Hindlimb muscle (tissue), 1 donor: ENCODE measurements around the gene FRAS1. TPM values are rescaled to one million over a fixed set of nuclear protein-coding genes. Genes with fewer than 3 reads are reported as not detected.
"Not testable (repeated sequence)": the region's sequence is repeated elsewhere in the genome, so short reads cannot be mapped to it uniquely, and the experiment has no call there.

Source experiments
- DNase-seq: peaks from one replicate; pipeline ENCODE4 v3.0.0-alpha.2; 2013
- polyA plus RNA-seq: library from polyadenylated mRNA; unstranded; fragments of 120-200 nt; gene quantifications from one replicate; pipeline ENCODE4 v1.2.1, GENCODE V29; 2013; ENCODE audit not compliant: insufficient read length

FRAS1 gene
- polyA plus RNA-seq, 1 donor, result 4.6 TPM

DNA sequence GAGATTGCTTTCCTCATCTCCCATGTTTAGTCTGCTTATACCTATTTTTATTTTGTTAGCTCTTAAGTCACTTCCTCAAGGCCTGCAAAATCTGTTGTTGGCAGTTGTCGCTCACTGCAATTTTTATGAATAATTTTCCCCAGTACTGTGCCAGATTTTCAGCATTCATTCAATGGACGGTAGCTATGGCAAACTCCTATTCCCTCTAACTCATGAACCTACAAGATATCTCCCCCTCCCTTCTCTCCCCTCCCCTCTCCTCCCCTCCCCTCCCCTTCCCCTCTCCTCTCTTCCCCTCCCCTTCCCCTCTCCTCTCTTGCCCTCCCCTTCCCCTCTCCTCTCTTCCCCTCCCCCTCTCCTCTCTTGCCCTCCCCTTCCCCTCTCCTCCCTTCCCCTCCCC, 160.4 kb downstream of the FRAS1 start:
- DNase-seq, result no peak

DNA sequence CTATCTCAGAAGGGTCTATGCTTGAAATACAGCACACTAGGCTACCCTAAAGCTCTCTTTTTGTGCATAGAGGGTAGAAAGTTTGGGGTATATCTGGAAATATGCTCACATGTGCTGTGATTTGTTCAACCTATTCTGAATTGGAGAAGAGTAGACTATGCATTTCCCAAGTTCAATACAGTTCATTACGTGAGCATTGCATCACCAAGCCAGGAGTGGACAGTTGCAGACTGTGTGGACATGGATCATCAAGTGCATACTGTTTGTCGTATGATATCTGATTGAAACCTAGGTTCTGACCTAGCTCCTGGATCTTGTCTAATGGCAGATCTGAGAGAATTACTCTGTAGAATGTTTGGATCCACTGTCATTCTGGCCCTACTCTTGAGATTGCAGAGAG, 161.1 kb downstream of the FRAS1 start:
- no peak for DNase-seq

DNA sequence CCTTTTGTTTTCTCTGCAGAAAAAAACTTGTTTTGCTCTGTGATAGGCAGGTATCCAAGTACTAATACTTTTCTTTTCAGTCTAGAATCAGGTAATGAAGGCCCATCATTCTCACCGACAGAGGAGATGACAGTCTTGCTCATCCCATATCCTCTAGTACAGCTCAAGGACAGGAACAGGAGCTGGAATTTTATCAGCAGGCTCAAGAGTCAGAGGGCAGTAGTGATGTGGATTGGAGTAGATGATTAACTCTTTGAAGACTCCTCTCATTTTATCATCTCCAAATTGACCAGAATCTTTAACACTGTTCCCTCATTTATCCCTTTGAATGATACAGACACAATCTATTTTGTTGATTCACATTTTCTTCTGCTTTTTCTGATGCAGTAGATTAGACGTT, 162.7 kb downstream of the FRAS1 start:
- DNase-seq, result no peak

GRCh38 chr4:78220283-78220682, 163.2 kb downstream of the FRAS1 start:
- DNase-seq, result no peak

GRCh38 chr4:78222575-78223186, 165.6 kb downstream of the FRAS1 start:
- no peak for DNase-seq

DNA sequence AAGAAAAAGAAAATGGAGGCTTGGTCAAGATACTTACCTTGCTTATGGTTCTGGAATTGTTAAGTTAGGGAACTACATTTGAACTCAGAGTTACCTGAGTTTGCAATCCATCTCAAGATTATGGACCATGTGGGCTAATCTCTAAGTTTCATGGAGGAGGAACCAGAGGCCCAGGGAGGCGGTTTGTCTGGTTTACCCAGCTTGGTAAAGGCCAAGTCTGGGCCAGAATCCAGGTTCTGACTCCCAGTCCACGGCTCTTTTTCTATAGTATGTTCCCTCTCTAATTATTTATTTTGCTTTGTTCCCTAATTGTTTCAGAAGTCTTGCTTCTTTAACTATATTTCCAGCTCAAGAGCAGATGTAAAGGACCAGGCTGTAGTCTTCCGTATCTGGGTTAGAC, 168.1 kb downstream of the FRAS1 start:
- DNase-seq, result no peak

- no peak for DNase-seq
Measured at GRCh38 chr4:78226279-78226678, 169.2 kb downstream of the FRAS1 start.

DNA sequence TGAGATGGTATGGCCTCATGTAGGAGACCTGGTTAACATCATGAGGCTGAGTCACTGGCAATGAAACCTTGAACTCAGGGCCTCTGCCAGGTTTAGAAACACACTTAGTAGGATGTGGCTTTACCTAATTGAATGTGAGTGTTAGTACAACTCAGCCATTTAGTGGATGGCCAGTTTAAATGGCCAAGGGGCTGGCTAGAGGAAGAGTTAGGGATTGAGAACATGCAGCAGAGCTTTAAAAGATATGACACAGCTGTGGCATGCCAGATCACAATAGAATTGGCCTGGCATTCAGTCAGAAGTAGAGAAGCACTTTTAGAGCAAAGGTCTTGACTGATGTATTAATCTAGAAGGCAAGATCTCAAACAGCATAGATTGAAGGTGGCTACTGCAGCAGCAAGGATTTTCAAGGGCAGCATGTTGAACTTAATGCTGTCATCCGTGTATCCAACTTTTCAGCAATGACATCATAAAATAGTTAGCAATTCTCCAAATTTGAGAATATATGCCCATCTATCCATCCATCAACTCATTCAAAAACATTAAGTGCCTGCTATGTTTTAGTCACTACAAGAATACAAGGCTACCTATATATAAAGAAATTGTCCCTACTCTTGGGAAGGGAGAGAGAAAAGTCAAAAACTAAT, 170.4 kb downstream of the FRAS1 start:
- DNase-seq, result no peak

- DNase-seq, result no peak
Measured at GRCh38 chr4:78235800-78236199, 178.7 kb downstream of the FRAS1 start.

GRCh38 chr4:78237360-78237759, 180.2 kb downstream of the FRAS1 start:
- no peak for DNase-seq

GRCh38 chr4:78242071-78242470, 184.9 kb downstream of the FRAS1 start:
- no peak for DNase-seq

DNA sequence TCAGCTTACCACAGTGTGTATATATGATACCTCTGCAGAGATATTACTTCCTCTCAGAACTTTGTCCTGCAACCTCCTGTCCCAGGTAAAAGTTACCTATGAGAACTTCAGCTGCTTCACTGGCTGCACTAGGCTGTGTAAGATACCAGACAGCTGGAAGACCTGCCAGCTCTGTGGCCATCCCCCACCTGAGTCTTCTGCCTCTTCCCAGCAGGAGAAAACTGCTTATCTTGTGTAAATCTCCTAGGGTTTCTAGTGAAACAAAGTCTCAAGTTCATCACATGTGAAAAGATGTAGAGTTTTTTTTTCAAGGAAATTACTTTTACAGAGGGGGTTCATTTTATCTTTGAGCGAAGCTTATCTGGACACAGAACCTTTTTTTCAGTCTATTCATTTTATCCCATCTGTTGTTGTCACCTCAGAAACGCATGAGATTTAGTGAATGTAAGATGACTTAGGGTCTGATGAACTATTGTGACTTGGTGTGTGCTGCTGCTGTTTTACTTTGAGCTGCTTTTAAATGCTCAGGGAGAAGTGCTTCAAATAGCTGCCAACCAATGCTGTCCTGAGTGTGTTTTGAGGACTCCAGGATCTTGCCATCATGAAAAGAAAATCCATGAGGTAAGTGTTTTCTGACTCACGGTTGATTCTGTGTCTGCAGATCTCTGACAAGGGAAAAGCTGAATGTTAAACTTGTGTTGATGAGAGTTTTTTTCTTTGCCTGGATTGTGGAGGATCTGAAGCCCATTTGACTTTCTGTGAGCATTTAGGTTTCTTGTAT, 187.8 kb downstream of the FRAS1 start:
- no peak for DNase-seq

GRCh38 chr4:78247536-78248285, 190.6 kb downstream of the FRAS1 start:
- no peak for DNase-seq

DNA sequence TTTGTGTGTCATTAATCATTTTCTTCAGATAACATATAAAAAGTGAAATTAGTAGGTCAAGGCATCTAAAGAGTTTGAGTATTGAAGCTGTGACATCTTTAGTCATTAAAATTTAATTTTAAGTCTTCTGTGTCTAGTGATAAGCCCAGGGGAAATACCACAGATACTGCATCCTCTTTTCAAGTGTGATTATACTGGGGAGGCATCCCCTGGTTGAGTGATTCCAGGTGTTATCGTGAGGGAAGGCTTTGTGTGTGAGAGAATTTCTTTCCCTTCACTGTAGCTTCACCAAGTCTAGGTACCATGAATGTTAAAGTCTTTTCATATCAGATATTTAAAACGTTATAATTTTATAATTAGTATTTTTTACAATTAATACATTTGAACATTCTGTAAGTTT, 193.4 kb downstream of the FRAS1 start:
- DNase-seq, result no peak

DNA sequence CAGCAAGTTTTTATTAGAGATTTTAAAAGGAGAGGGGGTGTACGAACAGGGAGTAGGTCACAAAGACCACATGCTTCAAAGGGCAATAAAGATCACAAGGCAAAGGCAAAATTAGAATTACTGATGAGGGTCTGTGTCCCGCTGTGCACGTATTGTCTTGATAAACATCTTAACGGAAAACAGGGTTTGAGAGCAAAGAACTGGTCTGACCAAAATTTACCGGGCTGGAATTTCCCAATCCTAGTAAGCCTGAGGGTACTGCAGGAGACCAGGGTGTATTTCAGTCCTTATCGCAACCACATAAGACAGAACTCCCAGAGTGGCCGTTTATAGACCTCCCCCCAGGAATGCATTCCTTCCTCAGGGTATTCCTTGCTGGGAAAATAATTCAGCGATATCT, 195.7 kb downstream of the FRAS1 start:
- DNase-seq, result not testable (repeated sequence)

DNA sequence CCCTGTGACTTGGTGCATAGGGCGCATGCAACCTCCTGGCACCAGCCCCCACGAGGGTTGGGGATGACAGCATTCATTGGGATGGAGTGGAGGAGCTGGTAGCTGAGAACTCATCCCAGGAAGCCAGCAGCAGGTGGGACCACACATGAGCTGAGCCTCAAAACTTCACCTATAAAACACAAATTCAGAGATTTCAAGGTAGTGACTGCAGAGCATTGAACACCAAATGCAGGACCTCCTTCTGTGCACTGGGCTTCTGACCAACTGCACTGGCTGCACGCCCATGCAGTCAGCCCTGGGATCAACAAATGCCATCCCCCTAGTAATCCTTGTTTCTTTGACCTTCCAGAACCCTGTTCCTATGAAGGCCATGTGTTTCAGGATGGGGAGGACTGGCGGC, 197.8 kb downstream of the FRAS1 start:
- DNase-seq, result no peak

DNA sequence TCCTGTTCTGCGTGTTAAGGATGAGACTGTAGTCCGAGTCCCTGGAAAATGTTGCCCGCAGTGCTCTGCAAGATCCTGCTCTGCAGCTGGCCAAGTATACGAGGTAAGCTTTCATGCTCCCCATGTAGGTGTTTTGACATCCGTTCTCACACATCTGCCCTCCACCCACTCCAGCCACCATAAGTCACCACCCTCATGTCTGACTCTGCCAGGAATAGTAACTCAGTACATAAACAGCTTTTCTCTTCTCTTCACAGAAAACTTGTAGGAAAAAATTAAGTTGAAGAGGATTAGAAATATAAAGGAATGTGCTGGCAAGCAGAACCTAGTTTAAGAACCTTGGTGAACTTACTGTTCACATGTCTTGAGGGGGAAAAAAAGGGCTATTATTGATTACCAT, 207.9 kb downstream of the FRAS1 start:
- DNase-seq, result no peak

DNA sequence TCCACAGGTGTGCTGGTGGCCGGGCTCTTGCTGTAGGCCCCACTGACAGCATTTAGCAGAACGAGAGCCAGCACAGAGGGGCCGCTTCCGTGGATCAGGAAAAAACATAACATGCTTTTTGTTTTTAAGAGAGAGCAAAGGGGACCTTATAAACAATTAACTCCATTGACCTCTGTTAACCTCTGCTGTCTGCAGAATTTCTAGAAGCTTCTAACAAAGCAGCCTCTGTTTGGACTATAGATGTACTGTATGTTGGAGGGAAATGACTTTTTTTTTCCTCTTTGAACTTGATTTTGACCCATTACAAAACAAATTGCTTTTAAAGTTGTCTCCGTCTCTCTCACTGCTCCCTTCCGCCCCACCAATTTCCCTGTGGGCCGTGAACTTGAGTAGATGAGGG, 210.7 kb downstream of the FRAS1 start:
- DNase-seq, result no peak

DNA sequence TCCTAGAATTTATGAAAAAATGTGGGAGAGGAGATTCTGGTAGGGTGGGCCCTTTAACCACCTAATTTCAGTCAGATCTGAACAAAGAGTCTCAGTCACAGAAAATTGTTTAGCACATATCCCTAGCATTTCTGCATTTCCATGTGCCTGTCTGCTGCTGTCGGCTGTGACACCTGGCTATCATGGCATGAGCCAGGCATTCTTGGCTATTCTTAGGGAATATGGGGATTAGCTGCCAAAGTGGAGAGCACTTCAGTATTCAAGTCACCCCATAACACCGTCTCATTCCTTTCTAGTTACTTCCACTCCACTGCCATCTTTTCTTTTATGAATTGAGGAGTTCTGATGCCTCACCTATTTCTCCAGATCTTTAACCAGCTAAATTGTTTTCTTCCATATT, 211.5 kb downstream of the FRAS1 start:
- DNase-seq, result no peak

DNA sequence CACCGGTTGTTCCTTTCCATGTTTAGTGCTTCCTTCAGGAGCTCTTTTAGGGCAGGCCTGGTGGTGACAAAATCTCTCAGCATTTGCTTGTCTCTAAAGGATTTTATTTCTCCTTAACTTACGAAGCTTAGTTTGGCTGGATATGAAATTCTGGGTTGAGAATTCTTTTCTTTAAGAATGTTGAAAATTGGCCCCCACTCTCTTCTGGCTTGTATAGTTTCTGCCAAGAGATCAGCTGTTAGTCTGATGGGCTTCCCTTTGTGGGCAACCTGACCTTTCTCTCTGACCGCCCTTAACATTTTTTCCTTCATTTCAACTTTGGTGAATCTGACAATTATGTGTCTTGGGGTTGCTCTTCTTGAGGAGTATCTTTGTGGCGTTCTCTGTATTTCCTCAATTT, 218.3 kb downstream of the FRAS1 start:
- not testable (repeated sequence) for DNase-seq

- DNase-seq, result no peak
Measured at GRCh38 chr4:78286281-78286680, 229.2 kb downstream of the FRAS1 start.

DNA sequence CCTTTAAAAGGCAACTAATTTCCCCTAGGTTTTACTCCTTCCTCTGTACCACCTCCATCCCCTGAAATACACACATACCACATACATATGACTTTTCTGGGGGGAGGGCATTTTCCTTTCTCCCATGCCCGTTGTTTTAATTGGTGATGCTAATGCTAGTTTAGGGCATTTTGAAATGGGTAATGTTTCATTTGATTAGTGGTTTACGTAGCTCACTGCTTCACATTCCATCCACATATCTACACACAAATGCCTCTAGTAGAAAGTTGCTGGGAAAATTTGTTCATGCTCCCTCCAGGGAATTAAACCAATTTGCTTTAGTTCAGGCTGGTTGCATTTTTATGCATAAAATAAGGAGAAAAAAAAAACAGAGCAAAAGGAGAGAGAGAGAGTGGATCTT, 231.2 kb downstream of the FRAS1 start:
- no peak for DNase-seq

GRCh38 chr4:78291277-78291676, 234.2 kb downstream of the FRAS1 start:
- no peak for DNase-seq
